ENCODE data around the gene PDZD4.

DNA sequence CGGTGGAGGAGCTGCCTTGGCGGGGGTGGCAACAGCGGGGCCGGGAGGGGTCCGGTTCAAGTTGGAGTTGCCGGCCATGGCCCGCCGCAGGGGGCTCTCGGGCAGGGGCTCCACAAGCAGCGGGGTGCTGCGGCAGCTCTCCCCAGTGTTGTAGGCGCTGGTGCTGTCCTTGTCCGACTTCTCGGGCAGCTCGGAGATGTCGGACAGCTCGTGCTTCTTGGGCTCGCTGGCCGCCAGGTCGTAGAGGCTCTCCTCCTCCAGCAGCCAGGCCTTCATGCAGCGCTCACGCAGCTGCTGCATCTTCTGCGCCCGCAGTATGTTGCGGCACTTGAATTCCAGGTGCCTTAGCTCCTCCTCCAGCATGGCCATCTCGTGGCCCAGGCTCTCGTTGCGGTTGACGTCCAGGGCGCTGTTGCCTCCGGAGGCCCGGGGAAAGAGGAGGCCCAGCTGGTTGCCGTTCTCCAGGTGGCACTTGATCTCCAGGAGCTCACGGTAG is 26.2 kb downstream of the PDZD4 start:
- no peak for TF ChIP-seq CTCF (IDR thresholded peaks at IDR 0.05)
- TF ChIP-seq EP300 (IDR thresholded peaks at IDR 0.05), result no peak
- TF ChIP-seq POLR2A (IDR thresholded peaks at IDR 0.05), result no peak
- TF ChIP-seq POLR2AphosphoS5 (IDR thresholded peaks at IDR 0.05), result no peak
